ENCODE results near the gene NUDT6.

The NUDT6 gene

DNA sequence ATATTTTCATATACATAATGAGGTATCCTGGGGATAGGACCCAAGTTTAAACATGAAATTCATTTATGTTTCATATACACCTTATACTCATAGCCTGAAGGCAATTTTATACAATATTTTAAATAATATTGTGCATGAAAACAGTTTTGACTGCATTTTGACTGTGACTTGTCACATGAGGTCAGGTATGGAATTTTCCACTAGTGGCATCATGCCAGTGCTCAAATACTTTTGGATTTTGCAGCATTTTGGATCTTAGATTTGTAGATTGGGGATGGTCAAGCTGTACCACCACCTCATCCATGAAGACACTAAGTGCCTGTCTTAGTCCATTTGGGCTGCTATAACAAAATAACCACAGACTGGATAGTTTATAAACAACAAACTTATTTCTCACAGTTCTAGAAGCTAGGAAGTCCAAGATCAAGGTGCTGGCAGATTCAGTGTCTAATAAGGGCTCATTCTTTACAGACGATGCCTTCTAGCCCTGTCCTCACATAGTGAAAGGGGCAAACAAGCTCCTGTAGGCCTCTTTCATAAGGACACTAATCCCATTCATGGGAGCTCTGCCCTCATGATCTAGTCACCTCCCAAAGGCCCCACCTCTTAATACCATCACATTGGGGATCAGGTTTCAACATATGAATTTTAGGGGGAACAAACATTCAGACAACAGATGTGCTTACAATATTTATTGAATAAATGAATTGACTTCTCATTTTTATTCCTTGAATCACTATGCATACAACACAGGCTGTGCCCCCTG is 9.4 kb downstream of the NUDT6 start:
- no peak for DNase-seq

DNA sequence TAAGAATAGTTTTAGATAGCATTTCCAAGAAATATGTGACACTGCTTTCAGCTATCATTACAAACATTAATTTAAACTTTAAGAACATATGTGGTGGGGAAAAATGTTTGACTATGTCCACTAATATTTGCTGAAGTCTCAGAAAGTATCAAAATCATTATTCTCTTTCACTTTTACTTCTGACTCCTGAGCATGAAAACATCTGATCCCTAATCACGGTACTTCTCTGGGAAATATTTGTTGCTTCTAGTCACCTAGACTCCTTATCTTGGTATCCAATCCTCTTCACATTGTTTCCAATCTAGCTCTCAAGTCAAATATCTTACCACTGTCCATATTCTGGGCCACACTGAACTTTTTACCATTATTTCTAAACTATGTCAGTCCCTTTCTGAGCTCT is 10.8 kb downstream of the NUDT6 start:
- DNase-seq, result no peak

DNA sequence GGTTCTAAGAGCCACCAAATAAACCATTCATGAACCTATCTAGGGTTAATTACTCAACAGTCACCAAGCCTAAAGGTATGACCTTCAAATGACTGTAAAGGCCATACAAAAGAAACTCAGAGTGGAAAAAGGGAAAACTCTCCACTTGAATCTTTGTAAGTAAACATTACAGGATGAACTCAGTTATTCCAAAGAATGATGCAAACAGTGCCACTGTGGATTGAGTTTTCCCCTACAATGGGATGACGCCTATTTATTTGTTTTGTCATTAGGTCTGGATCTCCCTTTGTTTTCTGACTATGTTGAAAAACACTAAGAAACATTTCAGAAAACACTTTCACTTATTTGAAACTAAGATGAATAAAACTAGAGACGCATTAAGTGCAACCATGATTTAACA is 12.7 kb downstream of the NUDT6 start:
- no peak for DNase-seq

DNA sequence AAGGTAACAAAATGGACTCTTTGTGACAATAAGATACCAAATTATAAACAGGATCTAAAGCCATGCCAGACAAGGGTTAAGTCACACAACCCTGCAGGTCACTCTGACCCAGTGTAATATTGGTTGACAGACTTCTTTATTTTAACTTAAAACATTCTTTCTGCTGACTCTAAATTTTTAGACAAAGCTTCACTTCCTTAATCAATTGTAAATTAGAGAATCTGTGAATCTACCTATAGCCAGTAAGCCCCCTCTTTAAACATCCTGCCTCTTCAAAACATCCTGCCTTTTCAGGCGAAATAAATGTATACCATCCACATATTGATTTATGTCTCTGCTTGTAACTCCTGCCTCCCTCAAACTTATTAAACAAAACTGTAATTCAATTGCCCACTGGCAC is 14.2 kb downstream of the NUDT6 start:
- DNase-seq, result no peak

DNA sequence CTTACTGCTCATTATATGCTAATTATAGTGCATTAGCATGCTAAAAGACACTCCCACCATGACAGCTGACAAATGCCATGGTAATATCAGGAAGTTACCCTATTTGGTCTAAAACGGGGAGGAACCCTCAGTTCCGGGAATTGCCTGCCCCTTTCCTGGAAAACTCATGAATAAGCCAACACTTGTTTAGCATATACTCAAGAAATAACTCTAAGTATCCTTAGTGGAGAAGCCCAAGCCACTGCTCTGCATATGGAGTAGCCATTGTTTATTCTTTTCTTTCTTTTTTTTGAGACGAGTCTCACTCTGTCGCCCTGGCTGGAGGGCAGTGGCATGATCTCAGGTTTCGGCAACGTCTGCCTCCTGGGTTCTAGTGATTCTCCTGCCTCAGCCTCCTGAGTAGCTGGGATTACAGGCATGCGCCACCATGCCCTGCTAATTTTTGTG is 15.5 kb downstream of the NUDT6 start:
- no peak for DNase-seq

DNA sequence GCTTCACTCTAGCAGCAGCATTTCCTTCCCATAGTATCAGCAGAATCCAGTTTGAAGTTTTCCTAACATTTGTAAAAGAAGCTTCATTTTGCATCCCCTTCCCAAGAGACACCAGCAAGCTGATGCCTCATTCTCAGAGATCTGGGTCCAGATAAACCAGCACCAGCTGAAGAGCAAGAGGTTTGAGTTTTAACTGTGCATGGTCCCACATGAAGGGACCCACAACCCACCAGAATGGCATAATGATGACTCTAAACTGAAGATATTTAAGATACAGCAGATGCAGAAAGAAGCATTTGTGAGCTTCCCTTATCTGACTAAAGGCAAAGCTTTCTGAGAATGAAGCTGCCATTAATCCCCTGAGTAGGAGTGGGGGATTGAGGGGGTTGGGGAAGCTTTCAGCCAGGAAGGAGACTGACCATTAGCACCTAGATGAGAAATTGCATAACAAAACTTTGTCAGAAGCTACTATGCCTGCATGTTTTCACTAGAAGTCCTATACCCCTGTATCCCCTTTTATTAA is 18.6 kb downstream of the NUDT6 start:
- DNase-seq, result no peak

DNA sequence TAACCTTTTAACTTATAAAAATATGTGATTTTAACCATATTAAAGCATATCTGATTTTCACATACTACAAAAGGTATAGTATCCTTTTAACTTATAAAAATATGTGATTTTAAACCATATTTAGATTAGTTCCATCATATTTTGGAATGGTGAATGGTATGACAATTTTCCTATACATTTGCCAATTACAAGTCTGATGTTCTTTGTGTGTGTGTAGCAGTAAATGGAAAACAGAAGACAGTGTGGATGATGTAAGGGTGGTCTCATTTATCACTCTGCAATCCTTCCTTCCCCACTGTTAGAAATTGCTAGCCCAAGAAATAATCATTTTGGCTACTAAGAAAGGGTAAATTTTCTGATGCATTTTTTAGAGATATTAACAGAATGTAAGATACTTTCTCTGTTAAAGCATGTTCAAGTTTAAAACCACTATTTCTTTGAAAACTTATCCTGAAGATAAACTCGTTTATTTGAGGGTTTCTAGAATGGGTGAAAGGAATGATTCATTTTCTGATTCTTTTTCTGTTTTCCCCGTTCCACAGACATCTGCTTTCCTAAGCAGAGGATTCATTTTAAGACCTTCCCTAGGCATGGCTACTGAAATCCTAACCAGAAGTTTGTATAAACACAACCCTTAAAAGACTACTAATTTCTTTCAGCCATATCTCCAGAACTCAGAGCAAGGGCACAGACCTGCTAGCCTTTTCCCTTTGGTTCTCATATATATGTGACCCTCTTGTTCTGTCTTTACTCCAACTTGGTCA is 21.0 kb downstream of the NUDT6 start:
- no peak for DNase-seq

DNA sequence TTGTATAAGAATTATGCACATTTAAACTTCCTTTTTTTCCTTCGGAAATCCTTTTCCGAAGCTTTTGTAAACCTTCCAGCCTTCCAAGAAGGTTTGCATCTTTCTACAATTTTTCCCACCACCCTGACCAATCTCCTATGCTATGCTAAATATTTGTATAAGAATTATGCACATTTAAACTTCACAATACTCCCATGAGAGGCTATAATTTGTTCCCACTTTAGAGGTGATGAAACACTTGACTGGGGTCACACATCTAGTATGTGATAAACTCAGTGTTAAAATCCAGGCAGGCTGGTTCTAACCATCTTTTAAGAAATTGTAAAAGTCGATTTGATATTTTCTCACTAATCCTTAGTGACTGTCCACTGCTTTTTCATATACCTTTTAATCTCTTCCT is 22.1 kb downstream of the NUDT6 start:
- DNase-seq, result no peak

DNA sequence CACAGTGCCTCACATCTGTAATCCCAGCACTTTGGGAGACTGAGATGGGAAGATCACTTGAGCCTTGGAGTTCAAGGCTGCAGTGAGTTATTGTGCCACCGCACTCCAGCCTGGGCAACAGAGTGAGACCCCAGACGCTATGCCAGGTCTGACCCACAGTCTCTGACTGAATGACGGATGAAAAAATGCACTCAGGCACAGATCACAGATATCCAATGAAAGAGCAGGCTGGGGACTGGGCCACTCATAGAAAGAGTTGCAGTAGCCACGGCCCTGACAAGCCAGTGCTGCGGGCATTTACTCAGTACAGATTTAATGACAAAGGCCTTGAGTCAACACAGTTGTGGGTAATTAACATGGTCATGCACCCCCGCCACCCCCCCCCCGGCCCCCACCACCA is 22.7 kb downstream of the NUDT6 start:
- DNase-seq, result no peak

DNA sequence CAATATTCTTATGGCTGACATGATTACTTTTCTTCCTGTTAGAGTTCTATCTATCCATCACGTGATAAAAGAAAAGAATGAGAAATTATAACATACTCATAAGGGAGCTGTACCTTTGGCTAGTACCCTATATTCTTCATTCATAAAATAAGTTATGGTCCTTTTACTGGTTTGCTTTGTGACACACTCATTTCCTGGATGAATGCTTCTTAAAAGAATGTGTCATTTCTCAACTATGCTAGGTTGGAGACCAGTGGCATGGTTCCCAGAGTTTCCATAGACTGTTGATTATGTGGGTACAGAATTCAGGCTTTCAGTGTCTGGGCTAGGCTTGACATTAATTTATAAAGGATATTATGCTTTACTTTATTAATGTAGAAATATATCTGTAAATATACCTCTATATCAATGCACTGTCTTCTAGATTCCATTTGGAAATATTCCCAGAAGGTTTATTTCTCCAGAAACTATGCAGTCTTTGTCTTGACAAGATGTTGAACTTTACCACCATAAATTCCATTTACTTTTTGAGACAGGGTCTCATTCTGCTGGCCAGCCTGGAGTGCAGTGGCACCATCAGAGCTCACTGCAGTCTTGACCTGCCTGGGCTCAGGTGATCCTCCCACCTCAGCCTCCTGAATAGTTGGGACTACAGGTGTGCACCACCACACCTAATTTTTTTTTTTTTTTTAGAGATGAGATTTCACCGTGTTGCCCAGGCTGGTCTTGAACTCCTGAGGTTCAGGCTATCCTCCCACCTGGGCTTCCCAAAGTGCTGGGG is 23.8 kb downstream of the NUDT6 start:
- no peak for DNase-seq

DNA sequence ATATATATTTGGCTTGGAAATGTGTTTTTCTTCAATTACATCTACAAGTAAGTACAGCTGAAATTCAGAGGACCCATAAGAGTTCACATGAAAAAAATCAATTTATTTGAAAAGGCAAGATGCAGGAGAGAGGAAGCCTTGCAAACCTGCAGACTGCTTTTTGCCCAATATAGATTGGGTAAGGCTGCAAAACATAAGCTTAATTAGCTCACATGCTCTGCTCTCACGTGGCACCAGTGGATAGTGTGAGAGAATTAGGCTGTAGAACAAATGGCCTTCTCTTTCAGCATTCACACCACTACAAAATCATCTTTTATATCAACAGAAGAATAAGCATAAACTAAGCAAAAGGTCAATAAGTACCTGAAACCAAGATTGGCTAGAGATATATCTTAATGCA is 26.1 kb downstream of the NUDT6 start:
- no peak for DNase-seq

DNA sequence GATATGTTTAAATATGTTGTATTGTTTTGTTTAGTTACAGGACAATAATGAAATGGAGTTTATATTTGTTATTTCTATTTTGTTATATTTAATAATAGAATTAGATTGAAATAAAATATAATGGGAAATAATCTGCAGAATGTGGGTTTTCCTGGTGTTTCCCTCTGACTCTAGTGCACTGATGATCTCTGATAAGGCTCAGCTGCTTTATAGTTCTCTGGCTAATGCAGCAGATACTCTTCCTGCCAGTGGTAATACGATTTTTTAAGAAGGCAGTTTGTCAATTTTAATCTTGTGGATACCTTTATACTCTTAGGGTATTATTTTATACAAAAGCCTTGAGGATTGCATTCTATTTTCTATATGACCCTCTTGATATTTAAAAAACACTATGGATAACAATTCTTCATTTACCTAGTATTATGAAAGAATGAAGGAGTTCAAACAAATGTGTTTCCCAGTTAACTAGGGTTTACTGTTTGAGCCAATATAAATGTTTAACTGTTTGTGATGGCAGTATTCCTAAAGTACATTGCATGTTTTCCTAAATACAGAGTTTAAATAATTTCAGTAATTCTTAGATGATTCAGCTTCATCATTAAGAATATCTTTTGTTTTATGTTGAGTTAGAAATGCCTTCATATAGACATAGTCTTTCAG is 26.9 kb downstream of the NUDT6 start:
- DNase-seq, result no peak

DNA sequence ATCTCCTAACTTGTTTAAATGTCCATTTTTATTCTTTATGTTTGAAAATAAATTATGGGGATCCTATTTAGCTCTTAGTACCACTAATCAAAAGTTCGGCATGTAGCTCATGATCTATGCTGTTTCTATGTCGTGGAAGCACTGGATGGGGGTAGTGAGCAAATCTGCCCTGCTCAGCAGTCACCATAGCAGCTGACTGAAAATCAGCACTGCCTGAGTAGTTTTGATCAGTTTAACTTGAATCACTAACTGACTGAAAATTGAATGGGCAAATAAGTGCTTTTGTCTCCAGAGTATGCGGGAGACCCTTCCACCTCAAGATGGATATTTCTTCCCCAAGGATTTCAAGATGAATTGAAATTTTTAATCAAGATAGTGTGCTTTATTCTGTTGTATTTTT is 27.6 kb downstream of the NUDT6 start:
- no peak for DNase-seq

DNA sequence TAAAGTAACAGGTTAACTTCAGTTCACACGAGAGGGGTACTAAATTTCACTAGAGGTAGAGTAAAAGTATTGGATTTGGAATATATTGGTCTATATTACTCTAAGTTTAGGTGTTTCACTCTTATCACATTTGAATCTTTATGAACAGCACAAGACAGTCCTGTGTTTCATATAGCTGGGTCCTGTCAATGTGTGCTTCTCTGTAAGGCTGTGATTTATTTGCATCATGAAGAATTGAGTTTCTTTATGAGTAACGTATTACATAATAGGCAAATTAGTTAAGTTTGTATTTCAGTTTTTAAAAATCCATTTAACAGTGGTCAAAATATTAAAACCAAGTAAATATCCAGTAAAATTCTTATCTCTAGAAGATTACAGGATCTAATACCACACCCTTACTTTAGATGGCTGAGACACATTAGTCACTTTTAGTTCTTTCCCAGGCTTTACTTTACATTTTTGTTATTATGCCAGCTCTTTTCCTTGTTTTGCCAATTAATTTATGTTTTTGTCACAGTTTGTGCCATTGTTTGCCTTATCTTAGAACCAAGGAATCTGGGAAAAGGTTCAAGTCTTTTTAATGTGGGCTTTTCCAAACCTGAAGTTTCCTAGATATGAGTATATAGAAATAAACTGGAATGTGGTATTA is 32.1 kb downstream of the NUDT6 start:
- DNase-seq, result no peak

DNA sequence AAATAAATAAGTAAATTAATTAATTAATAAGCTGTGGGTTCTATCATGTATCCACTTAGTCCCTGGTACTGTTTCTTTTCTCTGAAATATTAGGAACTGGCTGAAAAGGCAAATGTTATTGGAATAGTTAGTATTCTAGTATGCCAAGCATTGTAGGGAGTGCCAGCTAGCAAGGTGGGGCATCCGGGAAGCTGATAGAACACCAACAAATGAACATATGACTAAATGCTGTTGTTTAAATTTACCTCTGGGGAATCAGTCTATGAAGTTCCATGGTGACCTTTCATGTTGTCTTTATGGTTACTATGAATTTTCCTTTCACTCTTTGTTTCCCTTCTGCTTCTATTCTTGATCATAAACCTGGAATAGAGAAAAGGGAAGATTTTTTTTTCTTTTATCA is 32.7 kb downstream of the NUDT6 start:
- DNase-seq, result no peak

DNA sequence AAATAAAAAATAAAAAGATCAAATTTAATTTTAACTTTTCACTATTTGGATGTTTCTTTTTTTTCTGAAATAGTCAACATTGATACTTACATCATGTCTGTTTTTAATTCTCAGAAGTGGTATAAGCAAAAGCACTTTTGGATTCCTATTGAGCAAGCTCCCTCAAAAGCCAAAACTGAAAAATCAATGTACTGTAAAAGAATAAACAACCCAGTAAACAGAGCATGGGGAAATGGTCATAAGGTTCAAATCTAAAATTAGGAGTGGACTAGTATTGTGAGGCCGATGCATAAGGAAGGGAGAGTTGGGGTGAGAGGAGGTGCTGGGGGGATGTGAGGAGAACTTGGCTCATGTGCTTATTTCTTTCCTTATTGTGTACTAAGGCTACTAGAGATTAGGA is 37.9 kb downstream of the NUDT6 start:
- DNase-seq, result no peak

DNA sequence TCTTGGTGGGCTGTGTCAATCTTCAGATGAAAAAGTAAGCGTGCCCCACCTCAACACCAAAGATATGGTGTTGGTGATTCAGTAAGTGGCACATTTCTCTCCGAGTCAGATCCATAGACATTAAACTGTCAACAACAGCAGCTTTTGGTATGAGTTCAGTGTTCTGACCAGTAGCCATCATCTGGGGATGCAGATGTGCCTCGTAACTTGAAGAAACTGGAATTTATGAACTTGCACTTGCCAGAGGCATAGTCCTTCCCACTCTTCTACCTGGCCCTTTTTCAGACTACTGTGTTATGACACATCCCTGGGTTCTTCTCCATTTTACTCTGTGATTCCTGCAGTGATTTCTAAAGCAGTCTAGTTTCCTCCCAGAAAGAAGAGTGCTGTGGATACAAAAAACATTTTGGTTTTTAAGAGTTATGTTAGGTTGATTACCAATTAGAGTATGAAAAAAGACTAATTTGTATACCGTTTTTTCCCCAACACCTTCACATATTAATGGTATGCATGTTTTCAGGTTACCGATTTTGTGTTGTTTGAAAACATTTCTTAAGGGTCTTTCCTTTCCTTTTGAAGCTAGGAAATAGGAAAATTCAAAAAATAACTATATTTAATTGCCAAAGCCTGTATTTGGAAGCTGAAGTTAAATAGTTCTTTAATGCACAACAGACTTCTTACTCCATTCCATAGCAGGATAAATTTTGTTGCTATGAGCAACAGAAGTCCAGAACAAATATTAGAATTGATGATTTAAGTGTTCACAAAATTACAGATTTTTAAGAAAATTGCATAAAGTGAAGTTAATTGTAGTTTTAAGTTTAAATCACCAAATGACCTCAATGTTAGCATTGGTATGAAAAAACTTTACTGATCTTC is 39.3 kb downstream of the NUDT6 start:
- no peak for DNase-seq

DNA sequence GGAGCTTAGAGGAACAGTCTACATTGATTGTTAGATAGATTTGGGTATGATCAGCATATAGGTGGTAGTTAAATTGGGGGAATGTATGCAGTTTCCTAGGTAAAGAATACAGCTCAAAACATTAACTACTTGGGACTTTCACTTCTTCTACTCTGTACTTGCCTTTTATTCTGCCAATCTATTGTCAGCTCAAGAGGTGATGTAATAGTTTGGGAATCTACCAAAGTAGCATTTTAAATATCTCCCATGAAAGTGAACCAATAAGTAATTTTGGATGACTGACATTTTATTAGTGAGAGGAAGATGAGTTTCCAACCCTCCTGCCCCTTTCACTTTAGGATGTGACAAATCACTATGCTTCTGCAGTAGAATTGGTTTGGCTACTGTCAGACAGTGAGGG is 43.4 kb downstream of the NUDT6 start:
- DNase-seq, result no peak

DNA sequence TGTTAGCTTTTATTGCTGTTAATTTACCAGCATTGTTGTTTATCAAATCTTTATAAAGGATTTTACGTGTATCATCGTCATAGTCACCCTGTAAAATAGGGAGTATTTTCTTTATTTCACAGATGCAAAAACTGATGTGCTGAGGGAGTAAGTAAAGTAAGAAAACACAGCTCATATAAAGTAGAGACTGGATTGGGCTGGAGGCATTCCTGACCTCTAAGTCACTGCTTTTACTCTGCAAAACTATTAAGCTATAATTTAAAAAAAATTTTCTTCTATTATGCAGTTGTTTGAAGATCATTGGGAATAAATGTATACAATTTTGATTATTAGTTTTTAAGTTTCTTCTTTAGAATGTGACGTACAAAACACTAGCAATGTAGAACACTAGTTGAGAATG is 45.9 kb downstream of the NUDT6 start:
- no peak for DNase-seq

DNA sequence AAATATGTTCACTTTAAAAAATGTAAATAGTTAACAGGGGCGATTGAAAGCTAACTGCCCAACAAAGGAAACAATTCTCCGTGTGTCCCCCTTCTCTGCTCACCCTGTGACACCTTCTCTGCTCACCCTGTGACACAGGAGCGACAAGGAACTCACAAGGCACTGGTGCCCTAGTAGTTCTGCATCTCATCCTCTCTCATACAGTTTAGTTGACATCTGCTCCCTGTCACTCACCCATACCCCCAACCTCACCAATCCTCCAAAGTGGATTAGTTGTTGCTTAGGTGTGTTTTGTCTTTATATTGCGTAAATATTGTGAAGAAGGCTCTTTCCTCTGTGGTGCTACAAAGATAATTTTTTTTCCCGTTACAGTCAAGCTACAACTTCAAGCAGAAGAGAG is 46.4 kb downstream of the NUDT6 start:
- DNase-seq, result no peak

DNA sequence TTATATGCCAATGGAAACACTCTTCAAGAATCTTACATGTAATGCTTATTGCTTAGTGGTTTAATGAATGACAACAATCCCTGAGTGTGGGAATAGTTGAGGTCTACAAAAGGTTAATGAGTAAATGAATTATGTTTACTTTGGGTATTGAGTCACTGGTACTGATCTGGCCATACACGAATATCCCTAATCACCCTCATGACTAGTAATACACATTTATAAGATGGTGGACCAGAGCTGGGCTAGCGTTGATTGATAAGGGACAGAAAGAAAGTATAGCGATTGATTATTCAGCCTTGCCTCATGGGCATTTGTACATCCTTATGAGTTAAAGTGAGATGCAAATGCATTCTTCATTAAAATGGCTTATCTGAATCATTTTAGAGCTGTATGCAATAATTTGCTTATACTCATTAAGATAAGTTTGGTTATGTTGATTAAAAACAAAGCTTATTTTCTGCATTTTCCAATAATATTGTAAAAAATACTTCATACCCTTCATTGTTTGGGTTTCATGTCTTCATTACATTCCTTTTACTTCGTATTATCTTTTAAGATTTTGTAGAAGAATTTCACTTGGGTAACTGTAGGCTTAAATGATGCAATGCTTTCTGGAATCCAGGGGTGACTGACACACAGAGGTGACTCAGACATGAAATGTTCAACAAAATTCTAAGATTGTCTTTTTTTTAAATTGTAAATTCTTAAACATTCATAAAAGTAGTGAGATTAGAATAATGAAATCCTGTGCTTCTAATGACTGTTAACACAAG is 48.4 kb downstream of the NUDT6 start:
- no peak for DNase-seq
